OCI-LY1 (cell line): ENCODE results near the gene CX3CL1.

Source experiments
- H2AFZ ChIP-seq: fragments of 200-600 bp; sonication (generic), shearing (Covaris generic); 2 replicates; pipeline ENCODE4 v1.6.0; 2014; ENCODE audit warnings: antibody characterized with exemption, mild to moderate bottlenecking, low read length
- H3F3A ChIP-seq: fragments of 200-600 bp; sonication (generic), shearing (Covaris generic); 2 replicates; pipeline ENCODE4 v1.6.0; 2014; ENCODE audit warnings: mild to moderate bottlenecking, antibody characterized with exemption, low read length, moderate library complexity; ENCODE audit not compliant: insufficient read depth
- H3K27ac ChIP-seq: fragments of 200-600 bp; sonication (generic); 2 replicates; pipeline ENCODE4 v1.5.1; 2014; ENCODE audit warnings: low read length, mixed run types, mild to moderate bottlenecking, low read depth; ENCODE audit not compliant: poor library complexity, severe bottlenecking
- H3K27me3 ChIP-seq: fragments of 200-600 bp; sonication (generic); 2 replicates; pipeline ENCODE4 v1.6.0; 2014; ENCODE audit warnings: antibody characterized with exemption, mild to moderate bottlenecking, low read length, moderate library complexity; ENCODE audit not compliant: insufficient read depth
- H3K36me3 ChIP-seq: fragments of 200-600 bp; sonication (generic); 2 replicates; pipeline ENCODE4 v1.6.1; 2014; ENCODE audit warnings: mild to moderate bottlenecking, antibody characterized with exemption, low read length, moderate library complexity, mixed read lengths; ENCODE audit not compliant: insufficient read depth
- H3K4me1 ChIP-seq: fragments of 200-600 bp; sonication (generic); 2 replicates; pipeline ENCODE4 v1.5.1; 2014; ENCODE audit warnings: mild to moderate bottlenecking, low read length, moderate library complexity; ENCODE audit not compliant: insufficient read depth, severe bottlenecking
- H3K4me2 ChIP-seq: fragments of 200-600 bp; sonication (generic), shearing (Covaris generic); 2 replicates; pipeline ENCODE4 v1.6.1; 2014; ENCODE audit warnings: low read length
- H3K4me3 ChIP-seq: fragments of 200-600 bp; sonication (generic); 2 replicates; pipeline ENCODE4 v1.5.1; 2014; ENCODE audit warnings: low read length, low read depth, mild to moderate bottlenecking, mixed read lengths; ENCODE audit not compliant: poor library complexity, severe bottlenecking
- H3K79me2 ChIP-seq: fragments of 200-600 bp; shearing (Covaris generic); 2 replicates; pipeline ENCODE4 v1.6.1; 2016; ENCODE audit warnings: mixed run types, low read length, mixed read lengths; ENCODE audit not compliant: insufficient read depth
- H3K9ac ChIP-seq: fragments of 200-600 bp; sonication (generic), shearing (Covaris generic); 2 replicates; pipeline ENCODE4 v1.6.1; 2014; ENCODE audit warnings: mild to moderate bottlenecking, low read length, mixed read lengths
- H3K9me2 ChIP-seq: fragments of 200-600 bp; sonication (generic), shearing (Covaris generic); 2 replicates; pipeline ENCODE4 v1.6.1; 2014; ENCODE audit warnings: low read depth, mild to moderate bottlenecking, low read length, mixed read lengths
- H3K9me3 ChIP-seq: fragments of 200-600 bp; shearing (Covaris generic); 2 replicates; pipeline ENCODE4 v1.6.1; 2014; ENCODE audit warnings: low read length, mixed read lengths
- H4K20me1 ChIP-seq: fragments of 200-600 bp; sonication (generic), shearing (Covaris generic); 2 replicates; pipeline ENCODE4 v1.6.0; 2016; ENCODE audit warnings: mild to moderate bottlenecking, low read length; ENCODE audit not compliant: insufficient read depth
- CTCF ChIP-seq: fragments of 200-600 bp; sonication (generic), shearing (Covaris generic); IDR thresholded peaks from 2 replicates; pipeline ENCODE4 v1.5.1; 2017; ENCODE audit warnings: mild to moderate bottlenecking, antibody characterized with exemption, low read length, moderate library complexity, mixed read lengths
- EZH2 ChIP-seq: fragments of 200-600 bp; sonication (generic), shearing (Covaris generic); IDR thresholded peaks from 2 replicates; pipeline ENCODE4 v1.8.0; 2017; ENCODE audit warnings: borderline replicate concordance, mixed run types, mild to moderate bottlenecking, antibody characterized with exemption, low read length, moderate library complexity, mixed read lengths

CX3CL1 gene

DNA sequence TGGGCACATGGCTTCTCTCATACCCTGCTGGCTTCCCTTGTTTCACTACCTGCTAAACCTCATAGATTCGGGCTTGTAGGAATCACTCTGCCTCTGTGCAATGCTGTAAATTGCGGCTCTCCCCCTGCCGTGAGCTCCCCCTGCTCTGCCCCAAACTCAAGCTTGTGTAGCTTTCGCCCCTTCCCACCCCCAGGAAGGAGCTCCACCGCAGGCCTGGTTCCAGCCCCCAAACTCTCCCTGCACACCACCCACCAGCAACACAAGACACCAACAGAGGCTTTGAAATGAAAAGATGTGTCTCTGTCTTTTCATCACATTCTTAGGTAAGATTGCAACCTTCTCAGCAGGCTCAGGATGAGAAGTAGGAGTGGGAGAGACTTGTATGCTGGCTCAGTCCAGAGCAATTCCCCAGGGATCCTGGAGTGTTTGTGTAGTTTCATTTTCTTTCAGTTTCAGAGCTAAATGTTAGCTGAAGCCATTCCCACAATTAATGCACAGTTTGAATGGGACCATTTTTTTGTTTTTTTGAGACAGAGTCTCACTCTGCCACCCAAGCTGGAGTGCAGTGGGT lies 14.2 kb downstream of the CX3CL1 start:
- H2AFZ ChIP-seq, result no peak overlapping the region
- H3K9me3 ChIP-seq, result no peaks in the 10 kb centered on the region
- no peaks in the 10 kb centered on the region for H3K36me3 ChIP-seq
- no peaks in the 10 kb centered on the region for H3K4me1 ChIP-seq
- no peak overlapping the region for H3K4me2 ChIP-seq
- H3K9me2 ChIP-seq, result no peaks in the 10 kb centered on the region
- no peak overlapping the region for H3K4me3 ChIP-seq
- H4K20me1 ChIP-seq, result no peaks in the 10 kb centered on the region
- H3K9ac ChIP-seq, result no peak overlapping the region
- H3F3A ChIP-seq, result no peaks in the 10 kb centered on the region
- no peak for TF ChIP-seq EZH2
- TF ChIP-seq CTCF, result no peak
- no peak overlapping the region for H3K27ac ChIP-seq
- peaks cover 13% of the 10 kb centered on the region for H3K27me3 ChIP-seq
- no peaks in the 10 kb centered on the region for H3K79me2 ChIP-seq

DNA sequence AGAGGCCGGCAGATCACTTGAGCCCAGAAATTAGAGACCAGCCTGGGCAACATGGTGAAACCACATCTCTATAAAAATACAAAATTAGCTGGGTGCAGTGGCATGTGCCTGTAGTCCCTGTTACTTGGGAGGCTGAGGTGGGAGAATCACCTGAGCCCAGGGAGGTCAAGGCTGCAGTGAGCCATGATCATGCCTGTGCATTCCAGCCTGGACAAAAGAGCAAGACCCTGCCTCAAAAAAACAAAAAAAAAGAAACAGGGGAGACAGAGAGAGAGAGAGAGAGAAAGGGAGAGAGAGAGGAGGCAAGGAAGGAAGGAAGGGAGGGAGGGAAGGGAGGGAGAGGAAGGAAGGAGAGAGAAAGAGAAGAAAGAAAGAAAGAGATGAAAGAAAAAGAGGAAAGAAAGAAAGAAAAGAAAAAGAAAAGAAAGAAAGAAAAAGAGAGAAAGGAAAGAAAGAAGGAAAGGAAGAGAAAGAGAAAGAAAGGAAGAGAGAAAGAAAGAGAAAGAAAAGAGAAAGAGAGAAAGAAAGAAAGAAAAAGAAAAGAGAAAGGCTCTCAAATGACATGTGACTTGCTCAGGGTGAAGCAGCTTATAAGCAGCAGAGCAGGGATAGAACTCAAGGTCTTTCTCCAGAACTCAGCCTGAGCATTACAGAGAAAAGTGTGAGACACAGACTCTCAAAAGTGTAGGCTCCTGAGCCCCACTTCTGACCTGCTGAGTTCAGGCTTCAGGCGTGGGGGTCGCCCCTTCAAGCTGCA lies 15.5 kb downstream of the CX3CL1 start:
- no peak for TF ChIP-seq CTCF
- Histone ChIP-seq H2AFZ (no peak overlapping the region), H3K27ac (no peak overlapping the region), H3K9me3 (no peaks in the 10 kb centered on the region), H3K9ac (no peak overlapping the region), H3K4me2 (no peak overlapping the region), H3K4me1 (no peaks in the 10 kb centered on the region), H4K20me1 (no peaks in the 10 kb centered on the region), H3K79me2 (no peaks in the 10 kb centered on the region), H3K4me3 (no peak overlapping the region), H3F3A (no peaks in the 10 kb centered on the region), H3K36me3 (no peaks in the 10 kb centered on the region), H3K9me2 (no peaks in the 10 kb centered on the region), H3K27me3 (peaks cover 7% of the 10 kb centered on the region; the same call in 1 of the 2 replicates)

DNA sequence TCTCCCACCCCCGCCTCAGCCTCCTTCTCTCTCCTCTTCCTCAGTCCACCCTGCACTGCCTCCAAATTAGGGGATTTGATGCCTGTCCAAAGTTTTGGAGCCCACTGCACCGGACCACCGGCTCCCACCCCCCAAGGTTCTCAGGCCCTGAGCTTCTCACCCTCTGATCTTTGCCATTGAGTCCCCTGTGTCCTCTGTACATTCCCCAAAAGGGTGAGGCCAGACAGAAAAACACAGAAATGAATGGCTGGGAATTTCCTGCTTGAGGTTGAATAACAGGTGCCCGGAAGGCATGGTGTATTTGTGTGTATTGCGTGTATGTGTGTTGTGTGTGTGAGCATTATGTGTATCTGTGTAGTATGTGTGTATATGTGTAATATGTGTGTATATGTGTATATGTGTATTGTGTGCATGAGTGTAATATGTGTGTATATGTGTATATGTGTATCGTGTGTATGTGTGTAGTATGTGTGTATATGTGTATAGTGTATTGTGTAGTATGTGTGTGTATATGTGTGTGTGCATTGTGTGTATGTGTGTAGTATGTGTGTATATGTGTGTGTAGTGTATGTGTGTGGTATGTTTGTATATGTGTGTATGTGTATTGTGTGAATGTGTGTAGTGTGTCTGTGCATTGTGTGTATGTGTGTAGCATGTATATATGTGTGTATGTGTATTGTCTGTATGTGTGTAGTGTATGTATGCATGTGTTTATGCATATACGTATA lies 16.2 kb downstream of the CX3CL1 start:
- Histone ChIP-seq H3K4me3 (no peak overlapping the region), H4K20me1 (no peaks in the 10 kb centered on the region), H2AFZ (no peak overlapping the region), H3K9me3 (no peaks in the 10 kb centered on the region), H3K9me2 (no peaks in the 10 kb centered on the region), H3K9ac (no peak overlapping the region), H3K27ac (no peak overlapping the region), H3K36me3 (no peaks in the 10 kb centered on the region), H3K27me3 (peaks cover 7% of the 10 kb centered on the region; the same call in 1 of the 2 replicates), H3K4me2 (no peak overlapping the region), H3K79me2 (no peaks in the 10 kb centered on the region), H3K4me1 (no peaks in the 10 kb centered on the region), H3F3A (no peaks in the 10 kb centered on the region)
- TF ChIP-seq CTCF, result no peak
- no peak for TF ChIP-seq EZH2
